ENCODE results near the gene PHGDH.
"Not testable (repeated sequence)": the region's sequence is repeated elsewhere in the genome, so short reads cannot be mapped to it uniquely, and the experiment has no call there.

The PHGDH gene

GRCh38 chr1:119782631-119783325 lies 71.0 kb downstream of the PHGDH start:
- DNase-seq = no peak
- intact Hi-C loops (cut with DNase I) = no loop called here

GRCh38 chr1:119783354-119784185 lies 71.8 kb downstream of the PHGDH start:
- DNase-seq = no peak
- intact Hi-C loops (cut with DNase I) = no loop called here

GRCh38 chr1:119784191-119784781 lies 72.6 kb downstream of the PHGDH start:
- intact Hi-C loops (cut with DNase I) = no loop called here
- DNase-seq = no peak

GRCh38 chr1:119786046-119786445 lies 74.3 kb downstream of the PHGDH start:
- DNase-seq; intact Hi-C loops (cut with DNase I): not testable (repeated sequence)

- intact Hi-C loops (cut with DNase I); DNase-seq: not testable (repeated sequence)
Measured at GRCh38 chr1:119786473-119787050, 74.8 kb downstream of the PHGDH start.

- intact Hi-C loops (cut with DNase I) = no loop called here
- no peak for DNase-seq
Measured at GRCh38 chr1:119787776-119788175, 76.0 kb downstream of the PHGDH start.

GRCh38 chr1:119790451-119791198 lies 78.9 kb downstream of the PHGDH start:
- intact Hi-C loops (cut with DNase I) = loop anchor here (10.0 kb wide), 1 partner anchor 84 kb away; no protein-coding TSS in a partner anchor
- DNase-seq = no peak

- intact Hi-C loops (cut with DNase I) = loop anchor here (10.0 kb wide), 1 partner anchor 83 kb away; no protein-coding TSS in a partner anchor
- DNase-seq = no peak
Measured at GRCh38 chr1:119791377-119791776, 79.6 kb downstream of the PHGDH start.

Measured in posterior cingulate gyrus (tissue), 11 donors.